Liver (tissue), 9 donors: ENCODE results near the gene CCT5. TPM values are rescaled to one million over a fixed set of nuclear protein-coding genes. Genes with fewer than 3 reads are reported as not detected.
"Not testable (repeated sequence)": the region's sequence is repeated elsewhere in the genome, so short reads cannot be mapped to it uniquely, and the experiment has no call there.

ENCODE experiments used
- DNase-seq: peaks from one replicate; pipeline ENCODE4 v3.0.0-alpha.2; 2017; ENCODE audit warnings: low spot score
- H3K27ac ChIP-seq, 2 donors: one replicate each; pipeline ENCODE4 v1.7.0; 2013; ENCODE audit warnings: inconsistent platforms in 2 of 2, low read length in 2 of 2, control low read depth in 1 of 2, low read depth in 1 of 2, mild to moderate bottlenecking in 1 of 2
- H3K27me3 ChIP-seq, 4 donors: one replicate each; pipeline versions ENCODE4 v1.6.1 to v1.7.0; 2013; ENCODE audit warnings: low read length in 3 of 4, inconsistent platforms in 1 of 4, mild to moderate bottlenecking in 1 of 4, moderate library complexity in 1 of 4; ENCODE audit not compliant: control insufficient read depth in 4 of 4, insufficient read depth in 4 of 4
- H3K36me3 ChIP-seq, 4 donors: one replicate each; pipeline versions ENCODE4 v1.6.1 to v1.7.0; 2013; ENCODE audit warnings: low read length in 3 of 4, mild to moderate bottlenecking in 3 of 4, low read depth in 1 of 4, moderate library complexity in 1 of 4; ENCODE audit not compliant: control insufficient read depth in 4 of 4, insufficient read depth in 3 of 4
- H3K4me1 ChIP-seq, 4 donors: one replicate each; pipeline versions ENCODE4 v1.6.1 to v1.7.0; 2013; ENCODE audit warnings: low read length in 3 of 4, mild to moderate bottlenecking in 3 of 4, moderate library complexity in 1 of 4; ENCODE audit not compliant: control insufficient read depth in 4 of 4, insufficient read depth in 4 of 4
- H3K4me3 ChIP-seq, 3 donors: one replicate each; pipeline versions ENCODE4 v1.6.1 to v1.7.0; 2013; ENCODE audit warnings: low read length in 3 of 3, control low read depth in 1 of 3, low read depth in 1 of 3, mild to moderate bottlenecking in 1 of 3
- H3K9ac ChIP-seq, 2 donors: one replicate each; pipeline ENCODE4 v1.7.0; 2013; ENCODE audit warnings: low read length in 2 of 2, mild to moderate bottlenecking in 2 of 2, moderate library complexity in 2 of 2, control low read depth in 1 of 2, low read depth in 1 of 2
- H3K9me3 ChIP-seq, 4 donors: one replicate each; pipeline versions ENCODE4 v1.6.1 to v1.7.0; 2013; ENCODE audit warnings: low read length in 3 of 4; ENCODE audit not compliant: control insufficient read depth in 4 of 4
- ATF3 ChIP-seq: IDR thresholded peaks from 2 replicates; pipeline ENCODE4 v1.6.1; 2016; ENCODE audit warnings: antibody characterized with exemption
- CTCF ChIP-seq: fragments of 150-350 bp; IDR thresholded peaks from 2 replicates; pipeline ENCODE4 v1.5.1; 2017; ENCODE audit warnings: improper control_type of control experiment, low read depth, low read length; ENCODE audit not compliant: missing input control
- EGR1 ChIP-seq, 2 donors: IDR thresholded peaks; 2 replicates each; pipeline ENCODE4 v1.6.1; 2016 to 2018; ENCODE audit warnings: antibody characterized with exemption in 2 of 2, low read depth in 2 of 2
- FOXA1 ChIP-seq: IDR thresholded peaks from 2 replicates; pipeline ENCODE4 v1.6.1; 2016; ENCODE audit warnings: antibody characterized with exemption
- FOXA2 ChIP-seq: IDR thresholded peaks from 2 replicates; pipeline ENCODE4 v1.6.1; 2016; ENCODE audit warnings: antibody characterized with exemption
- GABPA ChIP-seq, 2 donors: IDR thresholded peaks in 1 of 2; conservative IDR thresholded peaks in 1 of 2; 2 replicates each; pipeline ENCODE4 v1.6.1; 2016; ENCODE audit warnings: antibody characterized with exemption in 2 of 2, mild to moderate bottlenecking in 1 of 2, moderate library complexity in 1 of 2
- HNF4A ChIP-seq, 2 donors: conservative IDR thresholded peaks; 2 replicates each; pipeline ENCODE4 v1.6.1; 2016; ENCODE audit warnings: antibody characterized with exemption in 2 of 2, mild to moderate bottlenecking in 2 of 2
- JUND ChIP-seq, 2 donors: IDR thresholded peaks; 2 replicates each; pipeline ENCODE4 v1.6.1; 2016; ENCODE audit warnings: antibody characterized with exemption in 2 of 2
- MAX ChIP-seq: IDR thresholded peaks from 2 replicates; pipeline ENCODE4 v1.6.1; 2016; ENCODE audit warnings: antibody characterized with exemption
- NR2F2 ChIP-seq: IDR thresholded peaks from 2 replicates; pipeline ENCODE4 v1.6.1; 2016; ENCODE audit warnings: antibody characterized with exemption
- RAD21 ChIP-seq, 2 donors: IDR thresholded peaks; 2 replicates each; pipeline ENCODE4 v1.6.1; 2016; ENCODE audit warnings: antibody characterized with exemption in 2 of 2, mild to moderate bottlenecking in 2 of 2
- RXRA ChIP-seq, 2 donors: IDR thresholded peaks; 2 replicates each; pipeline ENCODE4 v1.6.1; 2017 to 2018; ENCODE audit warnings: antibody characterized with exemption in 2 of 2, mild to moderate bottlenecking in 1 of 2
- SP1 ChIP-seq: IDR thresholded peaks from 2 replicates; pipeline ENCODE4 v1.6.1; 2018; ENCODE audit warnings: antibody characterized with exemption, mild to moderate bottlenecking
- TAF1 ChIP-seq: conservative IDR thresholded peaks from 2 replicates; pipeline ENCODE4 v1.6.1; 2016; ENCODE audit warnings: antibody characterized with exemption, mild to moderate bottlenecking
- YY1 ChIP-seq: IDR thresholded peaks from 2 replicates; pipeline ENCODE4 v1.6.1; 2016; ENCODE audit warnings: antibody characterized with exemption, mild to moderate bottlenecking
- ZBTB33 ChIP-seq: IDR thresholded peaks from 2 replicates; pipeline ENCODE4 v1.6.1; 2016; ENCODE audit warnings: antibody characterized with exemption
- WGBS: extraction: QIAGEN DNeasy Blood & Tissue Kit; methylation state at CpG from one replicate; pipeline ENCODE4 v1.1.7; 2013; 5-methylcytosine and 5-hydroxymethylcytosine counted together
- polyA plus RNA-seq, 2 donors: library from polyadenylated mRNA; stranded (reverse) in 1 of 2; unstranded in 1 of 2; fragments of 200-250 nt in 1 of 2; fragments of >200 nt in 1 of 2; fragmentation: Nextera tagmentation in 1 of 2; extraction: Ambion mirVana in 1 of 2; gene quantifications; one replicate each; pipeline versions ENCODE4 v1.2.1 to v1.2.3, GENCODE V29; 2013 to 2015
- total RNA-seq, 2 donors: library from RNA; depleted of rRNA; stranded (reverse); fragments of >200 nt; gene quantifications; one replicate each; pipeline ENCODE4 v1.2.3, GENCODE V29; 2014
- donor health status: healthy.
- donor health status: healthy.
- donor health status: healthy.
- donor health status: healthy.
- donor health status: healthy.

CCT5 gene
- total and polyA plus RNA-seq, 4 donors = 68.4 to 157 (median 105) TPM

- H3K4me1 ChIP-seq = peaks cover 4 to 23% (median 16%) of the 10 kb centered on the region in 4 donors
- H3K27me3 ChIP-seq = no peaks in the 10 kb centered on the region
- peaks cover 2 to 5% (median 4%) of the 10 kb centered on the region in 4 donors for H3K36me3 ChIP-seq
- no peak overlapping the region for H3K27ac ChIP-seq
- TF ChIP-seq FOXA1 (no peak), YY1 (no peak), SP1 (no peak), JUND (IDR thresholded peaks at IDR 0.05) (no peak), NR2F2 (no peak), ZBTB33 (no peak)
- H3K9me3 ChIP-seq = no peaks in the 10 kb centered on the region
- no peak for DNase-seq
- no peak overlapping the region for H3K9ac ChIP-seq
- no peak overlapping the region for H3K4me3 ChIP-seq
- 78% methylated on average over 7 of the region's 7 CpGs for WGBS
These were observed 30.0 kb downstream of the CCT5 start for GRCh38 chr5:10279925-10280720.

- Histone ChIP-seq H3K4me1 (peaks cover 0 to 19% (median 10%) of the 10 kb centered on the region in 4 donors), H3K27ac (no peak overlapping the region), H3K27me3 (no peaks in the 10 kb centered on the region), H3K9me3 (no peaks in the 10 kb centered on the region), H3K36me3 (peaks cover 0 to 18% (median 15%) of the 10 kb centered on the region in 4 donors), H3K9ac (no peak overlapping the region), H3K4me3 (no peak overlapping the region)
- 27% methylated on average over 17 of the region's 17 CpGs for WGBS
- TF ChIP-seq ATF3 (no peak), TAF1 (no peak), JUND (IDR thresholded peaks at IDR 0.05) (no peak), CTCF (peak; percentile 85), RXRA (IDR thresholded peaks at IDR 0.05) (peak in 1 of 2 donors; percentile 26), FOXA2 (no peak), YY1 (peak; percentile 57), FOXA1 (no peak), EGR1 (IDR thresholded peaks at IDR 0.05; ENCODE audit: low read depth in 2 of 2) (no peak), ZBTB33 (peak; percentile 13), MAX (peak; percentile 29), RAD21 (IDR thresholded peaks at IDR 0.05) (peak; percentile 94 to 98), SP1 (no peak), GABPA (IDR thresholded peaks at IDR 0.05 in 1 of 2, conservative IDR thresholded peaks at IDR 0.05 in 1 of 2) (no peak), HNF4A (conservative IDR thresholded peaks at IDR 0.05) (no peak)
- peak; percentile 87 for DNase-seq
These were observed 34.0 kb downstream of the CCT5 start for GRCh38 chr5:10283927-10284635.

GRCh38 chr5:10285362-10285761 is 35.3 kb downstream of the CCT5 start:
- H3K4me1 ChIP-seq = peaks cover 1 to 25% (median 20%) of the 10 kb centered on the region in 4 donors
- H3K27ac ChIP-seq, DNase-seq, H3K4me3 ChIP-seq, H3K9ac ChIP-seq, H3K27me3 ChIP-seq, H3K9me3 ChIP-seq: not testable (repeated sequence)
- peaks cover 0 to 18% (median 15%) of the 10 kb centered on the region in 4 donors for H3K36me3 ChIP-seq
- WGBS = 87% methylated on average over 8 of the region's 8 CpGs
